ENCODE data around the gene PPP2R5A. TPM values are rescaled to one million over a fixed set of nuclear protein-coding genes. Genes with fewer than 3 reads are reported as not detected.
A peak's percentile ranks its signal among the peaks of the same experiment; 100 is the strongest.
"Not testable (repeated sequence)": the region's sequence is repeated elsewhere in the genome, so short reads cannot be mapped to it uniquely, and the experiment has no call there.

The PPP2R5A gene
- total and polyA plus RNA-seq, 4 donors = 33.5 to 45.3 (median 41.2) TPM

- Histone ChIP-seq H3K4me3 (ENCODE audit: low read length in 2 of 2) (no peak overlapping the region), H3K36me3 (ENCODE audit: control insufficient read depth in 1 of 2, insufficient read depth in 2 of 2, low read length in 1 of 2) (no peaks in the 10 kb centered on the region), H3K4me1 (ENCODE audit: control insufficient read depth in 1 of 2, insufficient read depth in 2 of 2, low read length in 2 of 2) (no peaks in the 10 kb centered on the region), H3K9me3 (ENCODE audit: control insufficient read depth, low read length) (no peaks in the 10 kb centered on the region), H3K27me3 (ENCODE audit: control insufficient read depth in 1 of 2, insufficient read depth in 2 of 2, low read length in 1 of 2) (no peaks in the 10 kb centered on the region), H3K27ac (ENCODE audit: low read depth in 1 of 2, low read length in 2 of 2) (no peak overlapping the region)
- DNase-seq = no peak
- ATAC-seq (ENCODE audit: low FRiP score) = peak; percentile 75
- intact Hi-C loops (cut with DNase I) = no loop called here
- WGBS, 2 donors = 0 to 2% methylated on average over 1 of the region's 1 CpG
These were observed 16.4 kb downstream of the PPP2R5A start for GRCh38 chr1:212301580-212301979.

- ATAC-seq (ENCODE audit: low FRiP score) (no peak), DNase-seq (no peak)
- Histone ChIP-seq H3K4me3 (ENCODE audit: low read length in 2 of 2) (no peak overlapping the region), H3K9me3 (ENCODE audit: control insufficient read depth, low read length) (no peaks in the 10 kb centered on the region), H3K27ac (ENCODE audit: low read depth in 1 of 2, low read length in 2 of 2) (peak overlapping the region in 1 of 2 donors; percentile 28), H3K4me1 (ENCODE audit: control insufficient read depth in 1 of 2, insufficient read depth in 2 of 2, low read length in 2 of 2) (no peaks in the 10 kb centered on the region), H3K27me3 (ENCODE audit: control insufficient read depth in 1 of 2, insufficient read depth in 2 of 2, low read length in 1 of 2) (no peaks in the 10 kb centered on the region), H3K36me3 (ENCODE audit: control insufficient read depth in 1 of 2, insufficient read depth in 2 of 2, low read length in 1 of 2) (no peaks in the 10 kb centered on the region)
- WGBS, 2 donors = 57 to 61% methylated on average over 6 of the region's 6 CpGs
- intact Hi-C loops (cut with DNase I) = no loop called here
These were observed 17.7 kb downstream of the PPP2R5A start for GRCh38 chr1:212302745-212303383.

- intact Hi-C loops (cut with DNase I) = no loop called here
- no peaks in the 10 kb centered on the region for H3K36me3 ChIP-seq (ENCODE audit: control insufficient read depth in 1 of 2, insufficient read depth in 2 of 2, low read length in 1 of 2)
- H3K9me3 ChIP-seq (ENCODE audit: control insufficient read depth, low read length) = no peaks in the 10 kb centered on the region
- no peak overlapping the region for H3K27ac ChIP-seq (ENCODE audit: low read depth in 1 of 2, low read length in 2 of 2)
- no peak overlapping the region for H3K4me3 ChIP-seq (ENCODE audit: low read length in 2 of 2)
- ATAC-seq (ENCODE audit: low FRiP score) (no peak), DNase-seq (no peak)
- no peaks in the 10 kb centered on the region for H3K27me3 ChIP-seq (ENCODE audit: control insufficient read depth in 1 of 2, insufficient read depth in 2 of 2, low read length in 1 of 2)
- H3K4me1 ChIP-seq (ENCODE audit: control insufficient read depth in 1 of 2, insufficient read depth in 2 of 2, low read length in 2 of 2) = peaks cover 0 to 2% of the 10 kb centered on the region in 2 donors
These were observed 20.1 kb downstream of the PPP2R5A start for GRCh38 chr1:212305342-212305741.

GRCh38 chr1:212305984-212306452, 20.8 kb downstream of the PPP2R5A start:
- ATAC-seq (ENCODE audit: low FRiP score); intact Hi-C loops (cut with DNase I); H3K4me1 ChIP-seq (ENCODE audit: control insufficient read depth in 1 of 2, insufficient read depth in 2 of 2, low read length in 2 of 2); H3K9me3 ChIP-seq (ENCODE audit: control insufficient read depth, low read length); H3K27me3 ChIP-seq (ENCODE audit: control insufficient read depth in 1 of 2, insufficient read depth in 2 of 2, low read length in 1 of 2); DNase-seq; H3K36me3 ChIP-seq (ENCODE audit: control insufficient read depth in 1 of 2, insufficient read depth in 2 of 2, low read length in 1 of 2); H3K4me3 ChIP-seq (ENCODE audit: low read length in 2 of 2): not testable (repeated sequence)
- H3K27ac ChIP-seq (ENCODE audit: low read depth in 1 of 2, low read length in 2 of 2) = peak overlapping the region; percentile 57 to 79
- 27 to 31% methylated on average over 7 of the region's 7 CpGs for WGBS, 2 donors

- Histone ChIP-seq H3K9me3 (ENCODE audit: control insufficient read depth, low read length) (no peaks in the 10 kb centered on the region), H3K4me1 (ENCODE audit: control insufficient read depth in 1 of 2, insufficient read depth in 2 of 2, low read length in 2 of 2) (peaks cover 0 to 2% of the 10 kb centered on the region in 2 donors), H3K27ac (ENCODE audit: low read depth in 1 of 2, low read length in 2 of 2) (no peak overlapping the region), H3K36me3 (ENCODE audit: control insufficient read depth in 1 of 2, insufficient read depth in 2 of 2, low read length in 1 of 2) (no peaks in the 10 kb centered on the region), H3K4me3 (ENCODE audit: low read length in 2 of 2) (no peak overlapping the region), H3K27me3 (ENCODE audit: control insufficient read depth in 1 of 2, insufficient read depth in 2 of 2, low read length in 1 of 2) (no peaks in the 10 kb centered on the region)
- DNase-seq (no peak), ATAC-seq (ENCODE audit: low FRiP score) (no peak)
- intact Hi-C loops (cut with DNase I) = no loop called here
These were observed 24.8 kb downstream of the PPP2R5A start for GRCh38 chr1:212309967-212310366.

- no peaks in the 10 kb centered on the region for H3K36me3 ChIP-seq (ENCODE audit: control insufficient read depth in 1 of 2, insufficient read depth in 2 of 2, low read length in 1 of 2)
- H3K4me3 ChIP-seq (ENCODE audit: low read length in 2 of 2) = no peak overlapping the region
- DNase-seq (no peak), ATAC-seq (ENCODE audit: low FRiP score) (no peak)
- H3K27ac ChIP-seq (ENCODE audit: low read depth in 1 of 2, low read length in 2 of 2) = no peak overlapping the region
- H3K27me3 ChIP-seq (ENCODE audit: control insufficient read depth in 1 of 2, insufficient read depth in 2 of 2, low read length in 1 of 2) = no peaks in the 10 kb centered on the region
- WGBS, 2 donors = 81 to 83% methylated on average over 3 of the region's 3 CpGs
- intact Hi-C loops (cut with DNase I) = no loop called here
- no peaks in the 10 kb centered on the region for H3K9me3 ChIP-seq (ENCODE audit: control insufficient read depth, low read length)
- H3K4me1 ChIP-seq (ENCODE audit: control insufficient read depth in 1 of 2, insufficient read depth in 2 of 2, low read length in 2 of 2) = peaks cover 0 to 2% of the 10 kb centered on the region in 2 donors
These were observed 25.2 kb downstream of the PPP2R5A start for GRCh38 chr1:212310383-212310782.

GRCh38 chr1:212311836-212312497, 26.8 kb downstream of the PPP2R5A start:
- H3K36me3 ChIP-seq (ENCODE audit: control insufficient read depth in 1 of 2, insufficient read depth in 2 of 2, low read length in 1 of 2) = no peaks in the 10 kb centered on the region
- H3K9me3 ChIP-seq (ENCODE audit: control insufficient read depth, low read length) = no peaks in the 10 kb centered on the region
- no peak overlapping the region for H3K27ac ChIP-seq (ENCODE audit: low read depth in 1 of 2, low read length in 2 of 2)
- WGBS, 2 donors = 93 to 94% methylated on average over 2 of the region's 2 CpGs
- no peak for DNase-seq
- H3K4me1 ChIP-seq (ENCODE audit: control insufficient read depth in 1 of 2, insufficient read depth in 2 of 2, low read length in 2 of 2) = peaks cover 0 to 2% of the 10 kb centered on the region in 2 donors
- H3K27me3 ChIP-seq (ENCODE audit: control insufficient read depth in 1 of 2, insufficient read depth in 2 of 2, low read length in 1 of 2) = no peaks in the 10 kb centered on the region
- no peak overlapping the region for H3K4me3 ChIP-seq (ENCODE audit: low read length in 2 of 2)
- intact Hi-C loops (cut with DNase I) = no loop called here
- ATAC-seq (ENCODE audit: low FRiP score) = no peak

GRCh38 chr1:212313616-212314015, 28.4 kb downstream of the PPP2R5A start:
- H3K36me3 ChIP-seq (ENCODE audit: control insufficient read depth in 1 of 2, insufficient read depth in 2 of 2, low read length in 1 of 2) = no peaks in the 10 kb centered on the region
- H3K27ac ChIP-seq (ENCODE audit: low read depth in 1 of 2, low read length in 2 of 2) = no peak overlapping the region
- intact Hi-C loops (cut with DNase I) = no loop called here
- DNase-seq = no peak
- ATAC-seq (ENCODE audit: low FRiP score) = peak; percentile 41
- H3K4me3 ChIP-seq (ENCODE audit: low read length in 2 of 2) = no peak overlapping the region
- no peaks in the 10 kb centered on the region for H3K9me3 ChIP-seq (ENCODE audit: control insufficient read depth, low read length)
- 7 to 19% methylated on average over 2 of the region's 2 CpGs for WGBS, 2 donors
- peaks cover 0 to 2% of the 10 kb centered on the region in 2 donors for H3K4me1 ChIP-seq (ENCODE audit: control insufficient read depth in 1 of 2, insufficient read depth in 2 of 2, low read length in 2 of 2)
- no peaks in the 10 kb centered on the region for H3K27me3 ChIP-seq (ENCODE audit: control insufficient read depth in 1 of 2, insufficient read depth in 2 of 2, low read length in 1 of 2)

- no peaks in the 10 kb centered on the region for H3K9me3 ChIP-seq (ENCODE audit: control insufficient read depth, low read length)
- ATAC-seq (ENCODE audit: low FRiP score) = no peak
- no peaks in the 10 kb centered on the region for H3K4me1 ChIP-seq (ENCODE audit: control insufficient read depth in 1 of 2, insufficient read depth in 2 of 2, low read length in 2 of 2)
- no peak overlapping the region for H3K27ac ChIP-seq (ENCODE audit: low read depth in 1 of 2, low read length in 2 of 2)
- 95% methylated on average over 2 of the region's 2 CpGs for WGBS, 2 donors
- no peaks in the 10 kb centered on the region for H3K36me3 ChIP-seq (ENCODE audit: control insufficient read depth in 1 of 2, insufficient read depth in 2 of 2, low read length in 1 of 2)
- no peaks in the 10 kb centered on the region for H3K27me3 ChIP-seq (ENCODE audit: control insufficient read depth in 1 of 2, insufficient read depth in 2 of 2, low read length in 1 of 2)
- H3K4me3 ChIP-seq (ENCODE audit: low read length in 2 of 2) = no peak overlapping the region
- intact Hi-C loops (cut with DNase I) = no loop called here
- DNase-seq = no peak
These were observed 30.0 kb downstream of the PPP2R5A start for GRCh38 chr1:212315184-212315583.
